Breast epithelium (tissue), 3 donors: Measurements from ENCODE around the gene ECEL1.

ENCODE experiments used
- CTCF ChIP-seq, 3 donors: fragments of 450-650 bp; IDR thresholded peaks; one replicate each; pipeline ENCODE4 v1.5.1; 2016 to 2017; ENCODE audit warnings: antibody characterized with exemption in 3 of 3, mild to moderate bottlenecking in 3 of 3, moderate library complexity in 3 of 3
- POLR2A ChIP-seq: fragments of 450-650 bp; IDR thresholded peaks from one replicate; pipeline ENCODE4 v1.6.1; 2016; ENCODE audit warnings: antibody characterized with exemption, mild to moderate bottlenecking, moderate library complexity
- POLR2AphosphoS5 ChIP-seq, 3 donors: sonication (generic); formaldehyde crosslinking; IDR thresholded peaks; one replicate each; pipeline ENCODE4 v1.6.1; 2017; ENCODE audit warnings: antibody characterized with exemption in 3 of 3

GRCh38 chr2:232479341-232480200 is 8.1 kb downstream of the ECEL1 start:
- no peak for TF ChIP-seq CTCF (IDR thresholded peaks at IDR 0.05)
- no peak for TF ChIP-seq POLR2A
- no peak for TF ChIP-seq POLR2AphosphoS5 (IDR thresholded peaks at IDR 0.05)
